ENCODE results near the gene CBS. TPM values are rescaled to one million over a fixed set of nuclear protein-coding genes. Genes with fewer than 3 reads are reported as not detected.
"Not testable (repeated sequence)": the region's sequence is repeated elsewhere in the genome, so short reads cannot be mapped to it uniquely, and the experiment has no call there.

The CBS gene
- total RNA-seq, 1 donor from 2014 or later = 12.2 TPM

DNA sequence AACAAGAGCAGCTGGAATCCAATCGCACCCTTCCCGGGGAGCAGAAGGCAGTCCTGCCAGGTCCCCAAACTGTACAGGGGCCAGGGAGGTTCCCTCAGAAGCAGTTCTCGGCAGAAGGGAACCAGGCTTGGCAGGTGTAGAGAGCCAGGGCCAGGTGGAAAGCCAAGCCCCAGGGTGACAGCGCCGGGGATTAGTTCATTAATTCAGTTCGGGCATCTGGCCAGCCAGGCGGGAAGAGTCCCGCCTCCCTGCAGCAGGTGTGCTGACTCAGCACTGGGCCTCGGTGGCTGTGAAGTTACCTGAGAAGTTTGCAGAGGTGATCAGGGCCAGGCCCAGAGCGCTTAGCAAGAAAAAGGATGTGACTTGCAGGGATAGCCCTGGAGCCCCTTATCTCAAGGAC lies 6.0 kb downstream of the CBS start:
- not testable (repeated sequence) for DNase-seq (ENCODE audit: low spot score)

DNA sequence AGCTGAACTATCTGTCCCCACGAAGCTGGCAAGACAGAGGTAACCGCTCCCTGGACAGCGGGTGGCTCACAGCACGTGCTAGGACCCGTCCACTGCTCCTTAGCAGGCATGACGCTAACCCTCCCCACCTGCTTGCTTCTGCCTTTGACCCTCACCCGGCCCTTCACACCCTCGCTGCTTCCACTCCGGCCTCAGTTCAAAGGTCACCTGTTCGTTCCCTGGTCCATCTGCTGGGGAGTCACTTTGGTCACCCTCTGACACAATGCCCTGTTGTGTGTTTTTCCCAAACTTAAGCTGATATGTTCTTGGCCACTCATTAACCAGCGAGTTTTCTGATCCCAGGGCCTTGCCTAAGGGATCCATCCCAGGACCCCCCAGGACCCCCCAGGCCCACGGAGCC lies 7.6 kb downstream of the CBS start:
- not testable (repeated sequence) for DNase-seq (ENCODE audit: low spot score)

DNA sequence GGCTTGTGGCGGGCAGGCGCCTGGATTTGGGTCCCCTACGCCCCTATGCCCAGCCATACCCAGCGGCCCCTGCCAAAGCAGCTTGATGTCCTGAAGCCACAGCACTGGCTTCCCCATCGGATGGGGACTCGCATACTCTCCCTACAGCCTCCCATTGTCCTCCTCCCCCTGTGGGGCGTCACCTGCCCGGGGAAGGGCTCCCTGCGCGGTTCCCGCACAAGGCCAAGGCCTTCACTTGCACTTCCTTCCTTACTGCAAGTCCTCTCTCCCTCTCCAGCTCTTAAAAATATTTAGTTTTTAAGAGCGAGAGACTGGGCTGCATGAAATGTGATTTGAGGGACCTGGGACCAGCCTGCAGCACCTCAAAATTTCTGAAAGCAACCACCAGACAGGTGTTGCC lies 8.9 kb downstream of the CBS start:
- not testable (repeated sequence) for DNase-seq (ENCODE audit: low spot score)

DNA sequence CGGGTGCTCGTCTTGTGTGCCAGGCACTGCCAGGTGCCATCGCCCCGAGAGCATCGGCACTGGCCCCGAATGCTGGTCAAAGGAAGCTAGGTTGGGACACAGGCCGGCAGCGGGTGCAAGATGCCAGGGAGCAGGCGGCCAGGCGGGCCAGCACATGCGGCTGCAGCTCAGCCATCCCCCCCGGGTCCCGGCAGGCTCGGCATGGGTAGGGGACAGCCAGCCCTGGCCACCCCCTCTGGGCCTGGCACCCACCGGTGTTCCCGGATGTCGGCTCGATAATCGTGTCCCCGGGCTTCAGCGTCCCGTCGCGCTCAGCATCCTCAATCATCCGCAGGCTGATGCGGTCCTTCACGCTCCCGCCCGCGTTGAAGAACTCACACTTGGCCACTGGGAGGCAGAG lies 9.6 kb downstream of the CBS start:
- not testable (repeated sequence) for DNase-seq (ENCODE audit: low spot score)

DNA sequence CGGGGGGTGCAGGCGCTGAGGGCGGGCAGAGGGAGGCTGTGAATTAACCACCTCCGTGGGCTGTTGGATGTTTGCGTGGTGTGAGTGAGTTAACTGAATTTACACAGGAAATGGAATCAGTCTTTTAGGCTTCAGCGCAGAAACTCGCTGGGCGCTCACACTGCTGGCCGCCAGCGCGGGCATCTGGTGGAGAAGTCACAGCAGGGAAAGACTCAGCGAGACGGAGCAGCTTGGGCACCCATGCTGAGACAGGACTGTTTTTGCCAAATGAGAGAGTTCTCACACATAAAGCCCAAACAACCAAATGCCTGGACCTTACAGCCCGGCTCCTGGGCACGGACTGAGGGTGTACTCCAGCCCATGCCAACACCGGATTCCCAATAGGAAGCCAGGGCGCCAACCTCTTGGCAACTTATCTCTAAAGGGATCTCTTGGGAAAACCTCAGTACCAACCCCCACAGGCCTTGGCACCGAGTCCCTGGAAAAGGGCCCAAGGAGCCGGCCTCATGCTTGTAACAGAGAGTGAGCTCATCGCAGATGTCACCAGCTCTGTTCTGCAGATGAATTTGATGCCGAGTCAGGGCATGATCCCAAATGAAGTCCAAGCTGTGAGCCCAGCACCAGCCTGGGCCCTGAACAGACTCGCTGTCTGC lies 11.2 kb downstream of the CBS start:
- not testable (repeated sequence) for DNase-seq (ENCODE audit: low spot score)

DNA sequence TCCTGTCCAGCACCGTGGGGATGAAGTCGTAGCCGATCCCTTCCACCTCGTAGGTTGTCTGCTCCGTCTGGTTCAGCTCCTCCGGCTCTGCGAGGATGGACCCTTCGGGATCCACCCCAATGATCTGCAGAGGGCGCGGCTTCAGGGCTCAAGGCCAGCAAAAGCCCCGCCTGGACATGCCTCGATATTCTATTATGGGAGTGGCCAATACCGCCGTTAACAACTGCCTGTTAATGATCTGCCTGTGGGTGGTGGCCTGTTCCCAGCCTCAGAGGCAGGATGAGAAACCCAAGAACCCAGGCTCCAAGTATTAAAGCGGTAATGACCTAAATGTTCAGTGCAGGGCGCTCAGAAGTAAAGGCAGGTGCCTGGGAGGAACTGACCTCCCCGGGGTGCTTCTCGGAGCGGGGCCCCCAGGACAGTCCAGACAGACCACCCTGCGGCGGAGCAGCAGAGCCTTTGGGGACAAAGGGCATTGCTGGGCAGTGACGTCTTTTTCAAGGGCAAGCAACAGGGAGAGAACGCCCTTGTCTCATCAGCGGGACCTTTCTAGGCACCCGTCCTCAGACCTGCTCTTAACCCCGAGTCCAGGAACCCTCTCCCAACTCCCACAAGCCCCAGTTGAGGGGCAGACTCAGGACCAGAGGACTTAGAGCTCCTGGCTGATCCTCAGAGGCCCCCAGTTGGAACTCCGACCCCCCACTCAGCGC lies 12.5 kb downstream of the CBS start:
- not testable (repeated sequence) for DNase-seq (ENCODE audit: low spot score)

DNA sequence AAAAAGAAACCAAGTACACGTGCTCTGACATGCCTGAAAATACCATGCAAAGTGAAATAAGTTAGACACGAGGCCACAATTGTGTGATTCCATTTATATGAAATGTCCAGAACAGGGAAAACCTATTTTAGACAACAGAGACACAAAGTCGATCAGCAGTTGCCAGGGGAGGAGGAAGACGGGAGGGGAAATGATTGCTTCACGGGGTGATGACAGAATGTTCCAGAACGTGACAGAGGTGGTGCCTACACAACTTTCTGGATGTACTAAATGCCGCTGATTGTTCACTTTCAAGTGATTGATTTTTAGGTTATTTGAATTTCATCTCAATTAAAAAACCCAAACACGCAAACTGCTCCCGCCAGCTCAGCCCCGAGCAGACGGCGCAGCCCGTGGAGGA lies 22.5 kb downstream of the CBS start:
- not testable (repeated sequence) for DNase-seq (ENCODE audit: low spot score)

DNA sequence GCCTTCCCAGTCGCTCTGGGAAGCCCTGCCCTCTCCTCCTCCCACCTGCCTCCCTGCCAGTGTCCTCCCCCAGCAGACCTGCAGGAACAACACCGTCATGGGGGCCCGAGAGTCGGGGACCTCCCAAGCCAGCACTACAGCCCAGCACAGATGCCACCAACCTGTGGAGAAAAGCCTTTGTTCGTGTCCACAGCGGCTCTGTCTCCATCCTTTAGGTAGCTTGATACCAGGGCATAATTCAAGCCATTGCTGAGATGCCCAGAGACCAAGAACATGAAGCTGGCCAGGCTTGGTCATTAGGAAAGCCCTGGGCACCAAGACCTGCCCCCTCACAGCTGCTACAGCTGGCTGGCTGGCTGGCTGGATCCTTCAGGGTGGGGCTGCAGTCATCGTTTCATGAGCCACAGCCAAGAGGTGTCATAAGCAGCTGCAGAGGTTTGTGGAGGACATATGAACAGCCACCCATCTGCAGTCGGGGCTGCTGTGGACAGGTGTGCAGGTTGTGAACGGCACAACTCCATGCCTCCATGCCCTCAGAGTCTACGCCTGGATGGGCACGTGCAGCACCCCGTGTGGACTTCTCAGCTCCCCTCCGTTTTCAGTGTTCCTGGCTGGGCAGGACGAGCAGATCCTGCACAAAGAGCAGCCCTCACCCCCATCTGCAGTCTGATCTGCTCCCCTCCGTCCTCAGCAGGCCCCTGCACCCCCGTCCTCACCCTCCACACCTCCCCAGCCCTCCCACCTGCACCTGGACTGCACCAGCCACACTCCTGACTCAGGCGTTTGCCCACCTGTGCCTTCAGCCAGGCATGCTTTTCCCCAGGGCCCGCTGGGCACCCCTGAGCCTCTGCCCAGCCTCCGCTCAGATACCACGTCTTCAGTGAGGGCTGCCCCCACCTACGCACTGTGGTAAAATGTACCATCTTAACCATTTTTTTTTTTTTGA lies 29.5 kb downstream of the CBS start:
- DNase-seq (ENCODE audit: low spot score) = not testable (repeated sequence)

DNA sequence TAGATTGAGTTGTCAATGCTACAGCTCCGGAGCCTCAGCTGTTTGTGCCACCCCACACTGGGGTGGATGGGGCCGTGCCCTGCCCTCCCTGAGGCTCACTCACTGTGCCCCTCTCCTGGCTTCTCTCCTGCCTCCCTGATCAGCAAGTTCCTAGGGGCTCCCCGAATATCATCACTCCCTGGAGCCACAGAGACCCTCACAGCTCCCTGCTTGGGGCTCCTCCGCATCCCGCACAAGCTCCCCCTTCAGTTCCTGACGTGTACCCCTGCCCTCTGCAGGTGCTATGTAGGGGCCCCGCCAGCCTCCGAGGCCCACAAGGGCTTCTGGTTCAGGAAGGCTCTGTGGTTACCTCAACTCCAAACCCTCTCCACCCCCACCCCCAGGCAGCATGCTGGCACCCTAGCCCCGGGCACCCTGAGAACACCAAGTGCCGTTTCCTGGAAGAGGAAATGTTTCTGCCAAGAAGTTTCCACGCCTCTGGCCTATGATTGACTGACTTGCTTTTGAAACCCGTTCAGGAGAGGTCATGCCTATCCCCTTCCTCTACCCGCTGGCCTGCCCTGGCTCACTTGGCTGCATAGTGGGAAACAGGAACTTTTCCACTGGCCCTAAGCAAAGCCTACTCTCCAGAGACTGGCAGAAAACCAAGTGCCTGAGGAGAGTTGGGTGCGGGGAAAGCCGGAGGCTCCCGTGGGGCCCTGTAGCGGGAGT lies 30.3 kb downstream of the CBS start:
- DNase-seq (ENCODE audit: low spot score) = not testable (repeated sequence)

DNA sequence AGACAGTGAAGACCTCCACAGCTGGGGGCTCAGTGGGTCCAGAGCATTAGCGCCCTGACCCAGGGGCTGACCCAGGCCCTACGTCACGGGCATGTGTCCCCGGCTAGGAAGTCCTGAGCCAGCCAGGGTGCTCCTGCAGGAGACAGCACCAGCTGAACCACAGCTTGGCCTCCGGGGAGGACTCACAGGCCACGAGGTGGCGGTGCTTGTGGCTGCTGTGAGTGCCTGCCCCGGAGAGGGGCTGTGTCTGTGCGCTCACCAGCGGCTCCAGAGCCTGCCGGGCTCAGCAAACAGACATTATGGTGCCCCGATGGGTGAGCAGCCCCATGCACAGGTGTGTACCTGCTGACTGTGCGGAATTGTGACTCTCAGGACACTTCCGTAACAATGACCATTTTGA lies 31.1 kb downstream of the CBS start:
- DNase-seq (ENCODE audit: low spot score) = not testable (repeated sequence)

DNA sequence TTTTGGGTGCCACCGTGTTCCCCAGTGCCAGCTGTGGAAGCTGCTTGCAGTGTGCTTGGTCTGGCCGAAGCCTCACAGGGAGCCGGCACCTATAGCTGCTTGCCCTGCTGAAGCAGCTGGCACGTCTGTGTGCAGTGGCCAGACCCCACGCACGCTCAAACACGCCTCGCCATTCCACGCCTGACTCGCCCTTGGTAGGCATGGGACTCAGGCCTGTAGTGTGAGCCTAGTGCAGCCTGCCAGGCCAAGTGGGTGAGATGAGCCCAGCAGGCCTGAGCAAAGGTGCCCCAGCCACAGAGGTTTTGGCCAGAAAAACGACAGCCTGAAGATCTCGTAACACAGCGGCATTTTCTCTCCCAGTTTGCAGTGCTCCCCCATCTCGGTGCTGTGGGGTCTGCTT lies 32.3 kb downstream of the CBS start:
- DNase-seq (ENCODE audit: low spot score) = not testable (repeated sequence)

DNA sequence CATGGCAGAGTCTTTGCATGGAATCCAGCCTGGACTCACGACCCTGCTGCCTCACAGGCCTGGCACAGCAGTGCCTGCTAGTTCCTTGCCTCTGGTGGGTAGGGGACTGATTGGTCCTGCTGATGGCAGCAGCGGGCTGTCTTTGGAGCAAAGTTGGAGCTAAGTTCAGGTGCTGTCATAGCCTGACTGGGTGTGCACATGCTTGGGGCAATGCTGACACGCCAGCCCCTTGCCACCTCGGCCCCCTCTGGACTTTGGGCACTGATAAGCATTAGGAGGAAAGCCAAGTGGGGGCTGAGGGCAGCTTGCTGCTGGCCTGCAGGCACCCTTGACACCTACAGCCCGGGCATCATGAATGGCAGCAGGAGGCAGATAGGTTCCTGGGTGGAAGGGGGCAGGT lies 33.5 kb downstream of the CBS start:
- not testable (repeated sequence) for DNase-seq (ENCODE audit: low spot score)

DNA sequence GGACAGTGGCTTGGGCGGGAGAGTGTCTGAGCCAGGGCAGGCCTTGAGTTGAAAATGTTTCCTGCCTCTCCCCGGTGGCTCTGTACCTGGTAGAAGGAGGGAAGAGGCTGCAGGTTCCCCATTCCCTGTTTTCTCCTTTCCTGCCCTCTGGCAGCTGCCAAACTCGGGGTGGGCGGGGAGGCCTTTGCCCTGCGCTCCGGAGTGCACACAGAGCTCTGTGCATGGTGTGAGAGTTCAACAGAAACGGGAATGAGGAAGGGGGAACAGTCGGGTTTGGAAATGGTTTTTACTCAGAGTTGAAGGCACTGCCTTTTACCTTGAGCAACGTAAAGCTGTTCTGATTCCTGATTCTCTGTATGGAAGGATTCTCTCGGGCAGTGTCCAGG lies 37.0 kb downstream of the CBS start:
- not testable (repeated sequence) for DNase-seq (ENCODE audit: low spot score)

DNA sequence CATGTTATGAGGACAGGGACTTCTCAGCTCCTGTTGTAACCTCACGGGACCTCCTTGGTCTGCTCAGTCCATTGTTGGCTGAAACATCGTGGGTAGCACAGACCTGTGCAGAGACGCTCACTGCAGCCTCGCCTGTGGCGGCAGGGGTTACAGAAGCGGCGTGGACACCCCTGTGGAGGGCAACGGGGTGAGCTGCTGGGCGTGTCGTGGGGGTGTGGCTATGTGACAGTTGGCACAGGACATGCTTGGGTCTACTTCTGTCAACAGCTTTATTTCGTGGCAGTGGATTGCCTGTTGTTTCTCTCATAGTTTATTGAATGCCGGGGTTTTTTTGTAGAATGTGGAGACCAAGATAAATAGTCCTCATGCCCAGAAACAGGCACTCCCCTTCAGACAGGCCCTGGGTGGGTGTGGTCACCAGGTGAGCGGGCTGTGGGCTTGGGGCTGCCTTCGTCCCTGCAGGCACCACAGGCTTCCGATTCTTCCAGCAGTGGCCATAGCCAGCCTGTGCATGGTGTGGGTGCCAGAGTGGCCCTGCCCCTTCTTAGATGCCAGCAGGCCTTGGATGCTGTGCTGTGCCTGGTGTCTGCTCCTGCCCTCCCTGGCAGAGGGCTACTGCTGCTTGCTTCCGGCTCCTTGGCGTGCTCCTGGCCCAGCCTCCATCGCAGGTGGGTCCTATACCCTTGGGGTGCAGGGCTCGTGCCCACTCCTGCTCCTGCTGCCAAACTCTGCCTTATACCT lies 37.5 kb downstream of the CBS start:
- DNase-seq (ENCODE audit: low spot score) = not testable (repeated sequence)

DNA sequence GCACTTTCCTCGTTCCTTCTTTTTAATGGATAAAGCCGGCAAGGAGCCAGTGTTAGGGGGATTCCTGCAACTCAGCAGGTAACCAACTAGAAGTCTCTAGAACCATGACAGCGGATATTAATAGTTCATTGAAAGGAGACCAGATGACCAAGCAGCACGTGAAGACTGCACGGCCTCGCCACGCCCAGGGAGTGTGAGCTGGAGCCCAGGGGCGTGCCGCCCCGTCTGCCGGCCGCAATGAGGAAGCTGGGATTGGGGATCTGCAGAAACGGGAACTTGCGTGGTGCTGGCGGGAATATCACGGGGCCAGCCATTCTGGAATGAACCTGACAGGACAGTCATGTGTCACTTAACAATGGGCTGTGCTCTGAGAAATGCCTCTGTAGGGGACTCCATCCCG lies 38.7 kb downstream of the CBS start:
- not testable (repeated sequence) for DNase-seq (ENCODE audit: low spot score)

DNA sequence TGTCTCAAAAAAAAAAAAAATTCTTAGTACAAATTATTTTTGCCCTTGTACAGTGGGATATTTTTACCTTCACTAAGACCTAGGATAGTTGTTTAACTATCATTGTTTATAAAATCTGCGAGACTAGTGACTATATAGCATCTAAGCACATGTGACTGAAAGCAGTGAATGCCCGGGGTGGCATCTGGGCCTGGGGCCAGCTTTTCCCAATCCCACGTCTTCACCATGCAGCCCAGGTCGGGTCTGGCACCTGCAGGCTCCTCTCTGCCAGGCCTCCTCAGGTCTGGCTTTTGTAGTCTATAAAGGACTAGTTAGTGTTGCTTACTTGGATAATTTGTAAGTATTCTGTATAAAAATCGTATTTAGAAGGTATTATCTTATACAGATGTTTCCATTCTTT lies 40.8 kb downstream of the CBS start:
- no peak for DNase-seq (ENCODE audit: low spot score)

DNA sequence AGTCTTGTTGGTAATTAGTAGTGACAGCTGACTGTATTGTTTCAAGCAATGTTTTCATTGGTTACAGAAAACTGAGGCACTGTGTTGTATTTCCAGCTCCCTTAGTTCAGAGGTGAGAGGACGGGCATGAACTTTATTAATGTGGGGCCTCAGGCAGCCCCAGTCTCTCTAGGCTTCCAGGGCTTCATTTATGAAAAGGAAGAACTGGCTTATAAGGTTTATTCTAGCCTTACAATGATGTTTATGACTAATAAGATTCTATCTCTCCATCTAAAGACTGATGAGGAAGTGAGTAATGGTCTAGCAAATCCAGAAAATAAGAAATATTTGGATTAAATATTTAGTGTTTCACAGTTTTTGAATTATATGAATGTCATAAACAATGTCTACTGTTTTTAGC lies 41.5 kb downstream of the CBS start:
- DNase-seq (ENCODE audit: low spot score) = no peak

DNA sequence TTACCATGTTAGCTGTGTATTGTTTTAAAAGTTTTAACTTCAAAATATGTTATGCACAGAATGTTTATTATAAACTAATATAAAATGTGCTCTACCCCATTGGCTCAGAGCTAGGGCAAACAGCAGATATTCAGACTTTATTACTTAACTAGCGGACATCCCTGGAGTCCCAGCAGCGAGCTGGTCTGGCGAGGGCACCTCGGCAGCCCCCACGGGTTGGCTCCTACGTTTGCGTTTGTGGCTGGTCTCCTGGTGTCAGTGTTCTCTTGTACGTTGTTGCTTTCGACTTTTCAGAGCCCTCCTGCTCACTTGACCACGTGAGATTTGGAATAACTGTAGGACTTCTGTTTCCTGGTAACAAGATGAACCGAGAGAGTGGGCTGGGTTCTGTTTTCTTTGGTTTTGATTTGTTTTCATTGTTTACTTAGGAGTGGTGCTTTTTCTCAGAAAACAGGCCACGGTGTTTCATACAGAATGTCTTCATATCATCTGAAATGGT lies 44.5 kb downstream of the CBS start:
- no peak for DNase-seq (ENCODE audit: low spot score)

DNA sequence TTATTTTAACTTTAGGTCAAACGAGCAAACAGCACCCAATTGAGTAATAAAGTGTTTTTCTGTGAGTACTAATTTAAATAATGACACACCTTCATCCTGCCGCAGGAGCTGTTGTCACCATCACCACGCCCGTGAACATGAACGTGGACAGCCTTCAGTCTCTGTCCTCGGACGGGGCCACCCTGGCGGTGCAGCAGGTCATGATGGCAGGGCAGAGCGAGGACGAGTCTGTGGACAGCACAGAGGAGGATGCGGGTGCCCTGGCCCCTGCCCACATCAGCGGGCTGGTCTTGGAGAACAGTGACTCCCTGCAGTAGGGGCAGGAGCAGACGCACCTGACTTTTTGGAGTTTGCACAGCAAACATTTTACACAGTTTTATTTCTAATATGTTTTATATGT lies 45.9 kb downstream of the CBS start:
- DNase-seq (ENCODE audit: low spot score) = no peak
